Medulla oblongata (tissue), 1 donor: ENCODE measurements around the gene CSF1R.

ENCODE experiments used
- DNase-seq: peaks from one replicate; pipeline ENCODE4 v3.0.0-alpha.2; 2015; ENCODE audit errors: extremely low spot score

The CSF1R gene

GRCh38 chr5:150085950-150086715 lies at the start of gene CSF1R:
TSS of gene CSF1R (minus strand) at chr5:150086554. CDS start at chr5:150086427, 127 bp downstream.
- DNase-seq, result peak; percentile 55

DNA sequence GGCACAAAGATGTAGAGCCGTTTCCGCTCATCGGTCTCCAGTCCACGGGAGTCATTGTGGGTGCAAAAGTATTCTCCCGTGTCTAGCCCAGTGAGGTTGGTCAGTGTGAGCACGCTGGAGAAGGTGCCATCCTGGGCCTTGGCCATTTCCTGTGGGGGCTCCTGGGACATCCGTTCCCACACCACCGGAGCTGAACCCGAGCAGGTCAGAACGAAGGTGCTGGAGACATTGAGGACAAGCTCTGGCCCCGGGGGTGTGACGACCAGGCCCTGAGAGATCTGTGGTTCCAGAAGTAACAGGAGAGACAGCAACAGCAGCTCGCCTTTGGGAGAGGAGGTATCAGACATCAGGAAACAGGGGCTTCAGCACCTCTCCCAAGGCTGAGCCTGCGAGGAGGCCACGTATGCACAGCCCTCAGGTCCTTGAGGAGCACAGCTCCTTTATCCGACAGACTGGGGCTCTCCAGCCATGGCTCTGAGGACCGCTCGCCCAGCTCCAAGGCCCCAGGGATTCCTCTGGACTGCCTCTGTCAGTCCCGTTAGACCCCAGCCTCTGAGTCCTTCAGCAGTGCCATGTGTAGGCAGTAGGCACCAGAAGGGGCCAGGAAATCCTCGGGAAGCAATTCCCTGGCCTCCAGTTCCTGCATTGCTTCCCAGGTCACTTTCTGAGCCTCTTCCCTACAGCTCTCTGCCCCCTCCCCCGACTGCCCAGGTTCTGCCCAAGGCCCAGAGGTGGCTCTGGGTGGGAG lies 49.4 kb upstream of the CSF1R start:
- no peak for DNase-seq

DNA sequence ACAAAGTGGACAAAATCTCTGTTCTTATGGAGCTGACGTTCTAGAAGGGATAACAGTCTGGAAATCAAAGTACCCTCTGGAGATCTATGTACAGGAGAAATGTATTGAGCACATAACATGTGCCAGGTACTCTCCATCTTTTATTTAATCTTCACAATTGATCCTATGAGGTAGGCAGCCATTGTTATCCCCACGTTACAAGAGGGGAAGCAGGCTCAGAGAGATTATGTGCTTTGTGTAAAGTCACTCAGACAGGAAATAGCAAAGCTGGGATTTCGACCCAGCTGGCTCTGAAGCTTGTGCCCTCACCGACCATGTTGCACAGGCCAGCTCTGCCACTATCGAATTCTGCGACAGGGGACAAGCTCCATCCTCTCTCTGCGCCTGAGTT lies 47.8 kb upstream of the CSF1R start:
- no peak for DNase-seq

GRCh38 chr5:150133581-150134197 lies 47.3 kb upstream of the CSF1R start:
- no peak for DNase-seq

DNA sequence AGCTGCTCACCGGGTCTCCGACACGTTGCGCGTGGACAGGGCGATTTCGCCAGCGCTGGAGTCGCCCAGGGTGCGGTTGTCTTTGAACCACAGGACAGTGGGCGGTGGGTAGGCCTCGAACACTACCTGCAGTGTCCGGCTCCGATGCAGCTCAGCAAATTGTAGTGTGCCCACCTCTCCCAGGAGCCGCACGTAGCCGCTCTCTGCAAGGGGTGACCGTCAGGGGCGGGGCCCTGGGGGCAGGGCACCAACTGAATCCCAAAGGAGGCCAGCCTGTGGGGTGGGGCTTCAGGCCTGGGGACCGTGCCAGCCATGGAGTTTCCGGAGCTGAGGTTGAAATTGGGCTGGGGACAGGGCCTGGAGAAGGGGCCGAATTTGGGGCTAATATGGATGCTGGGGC lies 46.4 kb upstream of the CSF1R start:
- DNase-seq, result no peak

DNA sequence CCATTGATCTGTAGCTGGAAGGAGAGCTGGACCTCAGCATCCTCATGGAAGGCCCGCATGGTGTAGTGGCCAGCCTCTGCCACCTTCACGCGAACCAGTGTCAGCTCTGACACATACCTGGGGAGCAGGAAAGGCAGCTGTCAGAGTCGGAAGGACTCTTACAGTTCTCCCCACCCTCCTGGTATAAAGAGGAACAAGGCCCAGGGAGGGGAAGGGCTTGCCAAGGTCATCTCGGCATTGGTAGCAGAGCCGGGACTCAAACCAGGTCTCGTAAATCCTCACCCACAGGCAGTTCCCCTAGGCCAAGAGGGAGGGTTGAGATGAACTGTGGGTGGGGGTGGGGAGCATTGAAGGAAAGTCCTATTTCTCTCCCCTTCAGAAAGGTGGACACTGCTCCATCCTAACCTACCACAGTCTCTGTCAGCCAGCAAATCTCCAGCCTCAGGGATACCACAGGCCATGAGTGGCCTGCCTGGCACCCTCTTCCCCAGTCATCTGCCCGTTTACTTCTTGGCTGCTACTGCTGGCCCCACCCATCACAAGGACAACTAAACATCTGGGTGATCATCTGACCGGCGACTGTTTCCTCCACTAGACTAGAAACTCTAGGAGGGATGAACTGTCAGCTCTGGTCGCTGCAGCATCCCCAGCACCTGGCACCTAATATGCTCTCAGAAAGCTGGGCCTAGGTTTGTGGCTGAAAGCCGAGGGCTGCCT lies 45.8 kb upstream of the CSF1R start:
- DNase-seq, result no peak

- DNase-seq, result no peak
These were observed 45.1 kb upstream of the CSF1R start for GRCh38 chr5:150131461-150131860.

GRCh38 chr5:150130493-150130922 lies 44.2 kb upstream of the CSF1R start:
- DNase-seq, result no peak

GRCh38 chr5:150129813-150130492 lies 43.6 kb upstream of the CSF1R start:
- DNase-seq, result peak; percentile 75

GRCh38 chr5:150129454-150129812 lies 43.1 kb upstream of the CSF1R start:
- no peak for DNase-seq

DNA sequence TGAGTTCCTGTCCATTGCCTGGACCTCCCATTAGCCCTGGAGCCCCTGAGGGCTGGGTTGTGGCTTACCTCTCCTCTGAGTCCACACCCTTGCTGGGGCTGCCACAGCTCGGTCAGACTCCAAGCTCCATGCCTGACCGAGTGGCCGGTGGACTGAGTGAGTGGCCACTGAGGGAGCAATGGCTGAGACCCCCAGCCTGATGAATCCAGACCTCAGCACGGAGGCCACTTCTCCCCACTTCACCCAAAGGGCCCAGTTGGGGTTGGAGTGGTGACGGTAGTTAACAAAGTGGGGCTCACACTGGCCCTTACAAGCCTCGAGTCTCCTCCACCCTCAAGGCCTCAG lies 40.5 kb upstream of the CSF1R start:
- DNase-seq, result no peak

DNA sequence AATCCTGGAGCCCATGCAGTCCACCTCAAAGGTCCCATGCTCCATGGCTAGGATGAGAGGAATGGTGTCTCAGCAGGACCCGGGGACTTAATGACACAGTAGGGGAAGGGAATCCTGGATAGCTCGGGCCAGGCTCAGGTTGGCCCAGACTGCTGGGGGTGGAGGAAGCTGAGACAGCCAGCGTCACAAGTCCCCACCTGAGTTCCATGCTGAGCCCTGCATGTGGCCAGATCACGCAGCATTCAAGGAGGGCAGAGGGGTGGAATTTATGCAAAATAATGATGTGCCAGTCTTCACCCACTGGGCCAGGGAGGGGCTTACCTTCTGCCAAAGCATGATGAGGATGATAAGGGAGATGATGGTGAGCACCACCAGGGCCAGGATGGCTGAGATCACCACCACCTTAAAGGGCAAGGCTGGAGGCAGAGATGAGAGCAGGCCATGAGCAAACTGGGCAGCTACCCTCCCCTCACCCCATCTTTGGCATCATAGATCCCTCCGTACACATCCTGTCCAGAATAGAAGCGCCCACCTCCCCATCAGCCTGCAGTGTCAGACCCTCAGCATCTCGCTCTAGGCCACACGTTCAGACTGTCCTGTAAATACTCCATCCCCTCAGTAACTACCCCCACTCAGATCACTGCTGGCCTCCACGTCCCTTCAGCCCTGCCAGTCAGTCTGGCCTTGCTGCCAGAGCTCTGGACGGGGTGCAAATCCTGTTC lies 40.0 kb upstream of the CSF1R start:
- no peak for DNase-seq

DNA sequence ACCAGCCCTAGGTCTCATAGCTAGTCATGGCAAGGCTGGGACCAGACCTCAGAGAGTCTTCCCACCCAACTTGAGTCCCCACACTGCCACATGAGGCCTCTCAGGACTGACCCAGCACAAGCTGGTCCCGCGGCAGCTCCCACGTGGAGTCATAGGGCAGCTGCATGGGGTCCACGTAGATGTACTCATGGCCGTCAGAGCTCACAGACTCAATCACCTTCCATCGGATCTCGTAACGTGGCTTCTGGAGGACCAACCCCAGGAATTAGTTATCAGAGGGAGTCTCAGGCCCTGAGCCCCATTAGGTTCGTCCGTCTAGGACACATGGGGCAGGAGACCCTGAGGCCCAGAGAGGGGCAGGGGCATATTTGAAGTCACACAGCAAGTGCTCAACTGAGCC lies 39.0 kb upstream of the CSF1R start:
- DNase-seq, result no peak

GRCh38 chr5:150124596-150124995 lies 38.2 kb upstream of the CSF1R start:
- no peak for DNase-seq

DNA sequence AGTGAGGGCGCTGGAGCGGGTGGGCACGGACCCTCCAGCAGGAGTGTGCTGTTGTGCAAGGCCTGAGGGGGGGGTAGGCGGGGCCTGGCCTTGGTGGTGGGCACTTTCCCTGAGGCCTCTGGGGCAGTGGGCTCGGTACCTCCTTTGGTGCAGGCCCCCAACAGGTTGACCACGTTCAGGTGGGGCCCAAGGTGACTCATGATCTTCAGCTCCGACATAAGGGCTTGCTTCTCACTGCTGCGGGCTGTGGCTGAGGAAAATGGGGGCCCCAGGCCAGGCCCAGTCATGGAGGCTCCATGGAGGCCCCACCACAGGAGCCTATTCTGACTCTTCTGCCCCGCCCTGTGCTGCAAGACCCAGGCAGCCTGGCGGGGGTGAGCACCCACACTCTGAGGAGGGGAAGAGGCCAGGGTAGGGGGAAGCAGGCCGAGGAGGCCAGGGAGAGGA lies 37.8 kb upstream of the CSF1R start:
- DNase-seq, result no peak

DNA sequence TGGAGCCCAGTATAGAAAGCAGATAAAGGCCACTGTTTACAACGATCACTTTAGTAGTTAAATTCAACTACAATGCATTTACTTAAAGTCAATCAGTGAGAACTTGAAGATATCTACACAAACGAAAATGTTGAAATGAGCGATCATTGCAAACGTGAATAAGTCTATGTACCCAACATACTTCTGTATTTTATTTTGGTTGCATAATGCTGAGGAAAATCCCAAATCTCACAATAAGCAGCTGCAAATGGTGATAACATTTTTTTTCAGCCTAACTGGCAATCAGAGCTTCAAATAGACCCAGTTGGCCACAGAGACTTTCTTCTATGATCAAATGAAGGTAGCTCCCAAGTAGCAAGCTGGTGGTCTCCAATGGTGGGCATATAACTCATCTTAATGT lies 37.2 kb upstream of the CSF1R start:
- no peak for DNase-seq

DNA sequence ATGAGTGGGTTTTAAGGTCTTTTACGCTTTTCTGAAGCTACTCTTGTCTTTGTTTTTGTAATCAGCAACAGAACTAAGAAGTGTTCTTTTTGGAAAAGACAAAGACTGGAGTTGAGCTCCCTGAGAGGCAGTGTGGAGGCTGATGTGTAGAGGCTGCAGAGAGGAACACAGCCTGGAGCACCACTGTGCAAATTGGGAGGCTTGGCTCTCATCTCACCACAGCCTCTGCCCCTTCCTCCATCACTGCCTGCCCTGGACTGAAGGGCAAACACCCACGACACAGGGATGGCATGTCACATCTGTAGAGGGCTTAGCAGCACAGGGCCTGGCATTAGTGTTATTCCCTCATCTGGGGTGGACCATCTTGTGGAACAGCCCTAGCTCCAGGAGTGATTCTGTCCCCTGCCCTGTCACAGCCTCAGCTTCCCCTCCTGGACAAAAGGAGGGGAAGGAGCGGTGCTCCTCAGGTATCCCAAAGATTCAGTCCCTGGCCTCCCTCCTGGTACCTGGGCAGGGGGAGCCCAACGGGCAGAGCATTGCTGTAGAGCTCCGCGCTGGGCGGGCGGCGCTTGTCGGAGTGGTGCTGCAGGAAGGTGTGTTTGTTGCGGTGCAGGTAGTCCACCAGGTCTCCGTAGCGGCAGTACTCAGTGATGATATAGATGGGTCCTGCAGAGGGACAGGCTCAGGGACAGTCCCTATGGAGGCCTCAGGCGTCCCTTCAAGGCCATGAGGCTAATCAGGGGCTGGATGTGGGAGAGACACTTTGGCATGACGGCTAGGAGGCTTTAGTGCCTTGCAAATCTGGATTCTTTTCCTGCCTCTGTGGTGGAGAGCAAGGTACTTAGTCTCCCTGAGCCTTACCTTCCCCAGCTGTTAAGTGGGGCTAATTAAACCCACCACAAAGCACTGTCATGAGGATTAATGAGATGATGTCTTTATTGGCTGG lies 36.5 kb upstream of the CSF1R start:
- no peak for DNase-seq

DNA sequence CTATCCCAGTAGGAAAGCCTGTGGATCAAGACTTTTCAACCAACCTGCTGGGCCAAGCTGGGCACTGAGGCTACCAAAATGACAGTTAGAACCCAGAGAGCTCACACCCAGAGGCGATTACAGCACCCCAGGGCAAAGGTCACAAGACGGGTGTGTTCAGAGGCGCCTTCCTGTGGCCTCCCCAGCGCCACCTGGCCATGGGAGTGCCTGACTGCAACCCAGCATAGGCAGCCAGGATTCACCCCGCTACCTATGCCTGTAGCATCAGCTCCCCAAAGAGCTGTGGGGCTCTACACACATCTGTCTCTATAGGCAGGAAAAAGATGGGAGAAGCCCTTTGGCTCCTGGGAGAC lies 35.8 kb upstream of the CSF1R start:
- no peak for DNase-seq

DNA sequence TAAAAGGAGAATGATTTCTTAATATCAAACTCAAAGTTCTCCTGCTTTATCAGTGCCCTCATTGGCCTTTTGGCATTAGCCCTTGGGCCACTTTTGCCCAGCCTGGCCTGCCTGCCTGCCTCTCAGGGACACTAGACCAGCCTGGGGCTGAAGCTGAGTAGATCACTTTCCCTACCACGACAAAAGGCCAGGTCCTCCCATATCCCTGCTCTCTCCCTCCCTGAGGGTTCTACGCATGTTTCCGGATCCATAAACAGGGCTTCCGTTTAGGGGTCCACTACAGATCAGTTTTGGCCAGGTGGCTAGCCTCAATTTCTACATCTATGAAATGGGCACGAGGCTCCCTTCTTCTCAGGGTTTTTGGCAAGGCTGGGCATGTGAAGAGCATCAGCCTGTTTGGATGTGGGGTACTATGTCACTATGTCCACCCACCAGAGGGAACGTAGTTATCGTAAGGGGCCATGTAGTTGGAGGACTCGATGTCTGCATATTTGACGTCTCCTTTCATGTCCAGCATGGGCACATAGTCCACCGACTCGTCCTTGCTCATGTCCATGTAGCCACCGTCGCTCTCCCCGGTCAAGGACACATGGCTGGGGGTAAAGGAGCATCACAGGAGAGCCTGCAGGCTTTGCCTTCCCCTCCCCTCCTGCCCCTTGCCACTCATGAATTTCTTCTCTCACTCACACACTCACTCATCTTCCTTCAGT lies 35.2 kb upstream of the CSF1R start:
- DNase-seq, result no peak
